KMS-11 (cell line): ENCODE measurements around the gene ZDHHC16.
"Not testable (repeated sequence)": the region's sequence is repeated elsewhere in the genome, so short reads cannot be mapped to it uniquely, and the experiment has no call there.

Experiments used
- H2AFZ ChIP-seq: fragments of 200-600 bp; sonication (generic); 2 replicates; pipeline ENCODE4 v1.6.1; 2016; ENCODE audit warnings: antibody characterized with exemption, mixed run types, low read depth
- H3K27ac ChIP-seq: fragments of 200-600 bp; sonication (generic); 2 replicates; pipeline ENCODE4 v1.6.1; 2016; ENCODE audit warnings: mild to moderate bottlenecking, mixed run types
- H3K27me3 ChIP-seq: fragments of 200-600 bp; sonication (generic); 2 replicates; pipeline ENCODE4 v1.6.1; 2017; ENCODE audit warnings: mild to moderate bottlenecking, low read depth, mixed run types, moderate library complexity; ENCODE audit not compliant: insufficient read depth
- H3K36me3 ChIP-seq: fragments of 200-600 bp; sonication (generic); 2 replicates; pipeline ENCODE4 v1.6.1; 2017; ENCODE audit warnings: mild to moderate bottlenecking, mixed run types; ENCODE audit not compliant: insufficient read depth
- H3K4me1 ChIP-seq: fragments of 200-600 bp; sonication (generic); 2 replicates; pipeline ENCODE4 v1.6.1; 2016; ENCODE audit warnings: mild to moderate bottlenecking, low read depth, mixed run types; ENCODE audit not compliant: poor library complexity, severe bottlenecking
- H3K4me2 ChIP-seq: fragments of 200-600 bp; sonication (generic); 2 replicates; pipeline ENCODE4 v1.7.0; 2016; ENCODE audit warnings: mild to moderate bottlenecking, mixed run types
- H3K4me3 ChIP-seq: fragments of 200-600 bp; sonication (generic); IDR thresholded peaks from 2 replicates; pipeline ENCODE4 v1.6.1; 2017; ENCODE audit warnings: low read depth, low read length, mixed read lengths; ENCODE audit not compliant: insufficient read depth
- H3K79me2 ChIP-seq: fragments of 200-600 bp; sonication (generic); 2 replicates; pipeline ENCODE4 v1.6.1; 2016; ENCODE audit warnings: low read depth, mixed run types; ENCODE audit not compliant: insufficient read depth
- H3K9ac ChIP-seq: fragments of 200-600 bp; sonication (generic); 2 replicates; pipeline ENCODE4 v1.6.1; 2016; ENCODE audit warnings: mild to moderate bottlenecking, mixed run types
- H4K20me1 ChIP-seq: fragments of 200-600 bp; sonication (generic); 2 replicates; pipeline ENCODE4 v1.6.1; 2016; ENCODE audit warnings: mild to moderate bottlenecking, mixed run types; ENCODE audit not compliant: insufficient read depth
- CTCF ChIP-seq: fragments of 200-600 bp; sonication (generic); conservative IDR thresholded peaks from 2 replicates; pipeline ENCODE4 v1.6.1; 2017; ENCODE audit warnings: low read depth, mild to moderate bottlenecking, antibody characterized with exemption, low read length, moderate library complexity, mixed read lengths

ZDHHC16 gene

GRCh38 chr10:97401455-97401919, 44.5 kb upstream of the ZDHHC16 start:
- H3K27ac ChIP-seq, result peak overlapping the region; percentile 84

GRCh38 chr10:97404044-97404443, 41.9 kb upstream of the ZDHHC16 start:
- peaks cover 16% of the 10 kb centered on the region for H3K79me2 ChIP-seq
- H2AFZ ChIP-seq, result no peak overlapping the region
- no peak overlapping the region for H3K27ac ChIP-seq
- no peaks in the 10 kb centered on the region for H3K27me3 ChIP-seq
- no peaks in the 10 kb centered on the region for H3K36me3 ChIP-seq
- no peaks in the 10 kb centered on the region for H4K20me1 ChIP-seq
- no peak overlapping the region for H3K4me2 ChIP-seq
- peaks cover 32% of the 10 kb centered on the region for H3K4me1 ChIP-seq
- no peak overlapping the region for H3K9ac ChIP-seq
- H3K4me3 ChIP-seq, result no peak overlapping the region
- TF ChIP-seq CTCF, result no peak

More at GRCh38 chr10:97401455-97401919, 44.5 kb upstream of the ZDHHC16 start:
- Histone ChIP-seq H2AFZ (peak overlapping the region; percentile 51; the same call in 1 of the 2 replicates), H3K27me3 (no peaks in the 10 kb centered on the region), H3K4me1 (peaks cover 25% of the 10 kb centered on the region), H3K4me2 (peak overlapping the region; percentile 85), H3K79me2 (peaks cover 32% of the 10 kb centered on the region), H3K4me3 (no peak overlapping the region), H4K20me1 (no peaks in the 10 kb centered on the region), H3K9ac (peak overlapping the region; percentile 74), H3K36me3 (no peaks in the 10 kb centered on the region; the same call in 1 of the 2 replicates)
- TF ChIP-seq CTCF, result no peak

GRCh38 chr10:97406064-97406463, 39.9 kb upstream of the ZDHHC16 start:
- Histone ChIP-seq H3K79me2 (no peaks in the 10 kb centered on the region), H3K4me3 (no peak overlapping the region), H2AFZ (no peak overlapping the region), H3K36me3 (no peaks in the 10 kb centered on the region), H3K27ac (no peak overlapping the region), H3K4me2 (no peak overlapping the region), H3K27me3 (no peaks in the 10 kb centered on the region), H3K4me1 (peaks cover 23% of the 10 kb centered on the region), H3K9ac (no peak overlapping the region), H4K20me1 (no peaks in the 10 kb centered on the region)
- TF ChIP-seq CTCF, result no peak

- H3K4me3 ChIP-seq, H3K27me3 ChIP-seq, H3K9ac ChIP-seq, H3K79me2 ChIP-seq, H3K36me3 ChIP-seq, H4K20me1 ChIP-seq, H3K27ac ChIP-seq: not testable (repeated sequence)
- Histone ChIP-seq H3K4me1 (peaks cover 25% of the 10 kb centered on the region), H2AFZ (peak overlapping the region; percentile 88), H3K4me2 (peak overlapping the region; percentile 23)
Observed at GRCh38 chr10:97406483-97406882, 39.5 kb upstream of the ZDHHC16 start.

- Histone ChIP-seq H3K4me1 (peaks cover 29% of the 10 kb centered on the region), H3K27ac (peak overlapping the region; percentile 23; the same call in 1 of the 2 replicates), H3K27me3 (no peaks in the 10 kb centered on the region), H4K20me1 (no peaks in the 10 kb centered on the region), H3K79me2 (no peaks in the 10 kb centered on the region), H3K9ac (no peak overlapping the region), H3K4me2 (peak overlapping the region; percentile 23), H2AFZ (peak overlapping the region; percentile 88), H3K36me3 (no peaks in the 10 kb centered on the region), H3K4me3 (no peak overlapping the region)
- TF ChIP-seq CTCF, result peak; percentile 86
Observed at GRCh38 chr10:97407211-97407951, 38.6 kb upstream of the ZDHHC16 start.
